NCI-H2196 treated with DMSO at 0.1 percent for 48 hours (cell line): ENCODE data around the gene NPLOC4.

ENCODE experiments used
- DNase-seq: peaks from one replicate; lab custom pipeline; 2025; ENCODE audit not compliant: unreplicated experiment; lab: John Stamatoyannopoulos, UW

Gene NPLOC4

GRCh38 chr17:81520021-81520901 lies 116.7 kb downstream of the NPLOC4 start:
- DNase-seq, result no peak

- DNase-seq, result peak; percentile 38
These were observed 117.5 kb downstream of the NPLOC4 start for GRCh38 chr17:81519284-81520020.

- DNase-seq, result no peak
These were observed 118.1 kb downstream of the NPLOC4 start for GRCh38 chr17:81518785-81519283.

- peak; percentile 51 for DNase-seq
These were observed 118.7 kb downstream of the NPLOC4 start for GRCh38 chr17:81518113-81518784.

- DNase-seq, result no peak
These were observed 119.4 kb downstream of the NPLOC4 start for GRCh38 chr17:81517339-81518112.

- no peak for DNase-seq
These were observed 119.9 kb downstream of the NPLOC4 start for GRCh38 chr17:81517009-81517338.

- DNase-seq, result no peak
These were observed 120.5 kb downstream of the NPLOC4 start for GRCh38 chr17:81516439-81516838.

GRCh38 chr17:81515530-81516041 lies 121.3 kb downstream of the NPLOC4 start:
- DNase-seq, result no peak

GRCh38 chr17:81514739-81515529 lies 122.0 kb downstream of the NPLOC4 start:
- DNase-seq, result peak; percentile 80

- DNase-seq, result no peak
These were observed 122.5 kb downstream of the NPLOC4 start for GRCh38 chr17:81514489-81514738.

- no peak for DNase-seq
These were observed 123.0 kb downstream of the NPLOC4 start for GRCh38 chr17:81513753-81514488.

GRCh38 chr17:81513372-81513752 lies 123.5 kb downstream of the NPLOC4 start:
- DNase-seq, result peak; percentile 74

GRCh38 chr17:81512562-81513371 lies 124.1 kb downstream of the NPLOC4 start, which contains the start of gene ACTG1:
ACTG1 (minus strand) TSS chr17:81512799; CDS start chr17:81512354, 445 bp downstream.
- DNase-seq, result peak; percentile 90

GRCh38 chr17:81511804-81512561 lies 124.9 kb downstream of the NPLOC4 start:
- no peak for DNase-seq

- DNase-seq, result no peak
These were observed 125.4 kb downstream of the NPLOC4 start for GRCh38 chr17:81511554-81511803.

- no peak for DNase-seq
These were observed 125.9 kb downstream of the NPLOC4 start for GRCh38 chr17:81510785-81511553.
